Tongue (tissue), 2 donors: Measurements from ENCODE around the gene NEURL3. TPM values are rescaled to one million over a fixed set of nuclear protein-coding genes. Genes with fewer than 3 reads are reported as not detected.

Source experiments
- DNase-seq: peaks from one replicate; pipeline ENCODE4 v3.0.0-alpha.2; 2015
- total RNA-seq: library from RNA; depleted of rRNA; stranded (reverse); fragments of >200 nt; gene quantifications from one replicate; pipeline ENCODE4 v1.2.3, GENCODE V29; 2014

Gene NEURL3
- total RNA-seq, 1 donor from 2014 or later = 2.7 TPM

DNA sequence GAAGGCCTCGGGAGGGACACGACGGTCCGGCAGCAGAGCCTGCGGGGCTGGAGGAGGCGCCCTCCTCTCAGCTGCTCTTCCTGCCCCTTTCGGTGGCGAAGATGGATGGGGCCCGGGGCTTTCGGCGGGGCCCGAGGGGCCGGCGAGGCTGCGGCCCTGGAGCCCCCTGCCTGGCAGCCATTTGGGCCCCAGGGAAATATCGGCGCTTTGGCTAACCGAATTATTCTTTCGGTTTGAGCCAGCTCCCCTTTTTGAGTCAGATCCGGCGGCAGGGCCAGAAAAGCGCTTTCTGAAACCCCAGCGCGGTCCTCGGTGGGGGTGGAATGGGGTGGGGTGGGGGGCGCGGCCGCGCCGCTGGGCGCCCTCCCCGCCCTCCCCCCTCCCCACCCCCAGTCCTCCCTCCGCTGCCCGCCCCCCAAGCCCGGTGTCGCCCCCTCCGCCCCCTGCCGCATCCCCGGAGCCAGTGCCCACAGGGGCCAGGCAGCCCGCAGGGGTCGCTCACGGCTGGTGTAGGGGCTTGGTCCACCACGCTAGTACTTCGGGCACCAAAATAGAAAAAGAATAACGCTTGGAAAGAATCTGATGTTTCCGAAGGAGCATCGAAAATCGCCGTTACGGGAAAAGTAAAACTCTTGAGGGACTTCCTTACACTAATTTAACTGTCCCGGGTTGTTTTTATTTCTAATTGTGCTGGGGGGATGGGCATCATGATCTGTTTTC, 22.3 kb upstream of the NEURL3 start:
- peak; percentile 64 for DNase-seq

DNA sequence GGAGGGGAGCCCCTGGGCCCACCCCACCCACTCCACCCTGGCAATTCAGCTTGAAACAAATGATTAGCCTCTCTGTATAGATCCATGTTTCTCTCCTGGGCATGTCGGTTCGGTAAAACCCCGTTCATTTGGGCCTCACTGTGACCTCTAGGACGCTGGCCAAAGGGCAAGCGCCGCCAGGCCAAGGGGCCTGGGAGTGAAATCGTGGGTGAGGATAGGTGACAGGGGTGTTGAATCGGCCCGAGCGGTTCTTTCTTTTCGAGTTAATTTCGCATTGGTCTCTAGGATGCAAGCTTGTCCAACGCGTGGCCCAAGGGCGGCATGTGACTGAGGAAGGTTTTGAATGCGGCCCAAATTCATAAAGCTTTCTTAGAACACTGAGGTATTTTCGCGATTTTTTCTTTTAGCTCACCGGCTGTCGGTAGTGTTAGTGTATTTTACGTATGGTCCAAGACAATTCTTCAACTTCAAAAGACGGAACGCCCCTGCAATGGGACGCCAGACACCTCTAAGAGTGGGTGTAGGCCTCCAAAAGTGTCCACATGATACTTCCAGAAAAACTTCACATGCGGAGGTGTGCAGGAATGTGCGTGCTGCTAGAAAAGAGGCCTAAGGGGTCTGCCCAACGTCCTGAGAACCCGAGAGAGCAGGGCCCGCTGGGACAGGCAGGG, 21.6 kb upstream of the NEURL3 start:
- no peak for DNase-seq

DNA sequence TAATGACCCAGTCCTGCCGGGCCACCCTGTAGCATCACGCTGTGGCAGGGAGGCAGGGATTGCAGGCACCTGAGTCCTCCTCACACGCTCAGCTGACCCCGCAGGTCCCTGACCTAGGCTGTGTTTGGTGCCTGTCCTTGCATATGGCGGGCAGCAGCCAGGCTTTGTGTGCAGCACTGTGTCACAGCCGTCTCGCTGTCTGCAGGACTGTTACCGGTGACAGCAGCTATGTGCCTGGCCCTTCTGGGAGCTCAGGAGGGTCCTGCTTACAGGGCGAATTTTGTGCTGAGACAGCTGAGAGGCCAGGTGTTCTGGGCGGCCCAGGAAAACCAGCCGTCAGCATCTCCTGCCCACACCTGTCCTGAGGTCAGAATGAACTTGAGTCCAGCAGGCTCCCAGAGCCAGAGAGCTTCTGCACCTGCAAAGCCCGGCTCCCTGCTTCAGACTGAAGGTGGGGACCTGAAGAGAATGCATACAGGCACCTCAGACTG, 21.0 kb upstream of the NEURL3 start:
- DNase-seq = no peak

DNA sequence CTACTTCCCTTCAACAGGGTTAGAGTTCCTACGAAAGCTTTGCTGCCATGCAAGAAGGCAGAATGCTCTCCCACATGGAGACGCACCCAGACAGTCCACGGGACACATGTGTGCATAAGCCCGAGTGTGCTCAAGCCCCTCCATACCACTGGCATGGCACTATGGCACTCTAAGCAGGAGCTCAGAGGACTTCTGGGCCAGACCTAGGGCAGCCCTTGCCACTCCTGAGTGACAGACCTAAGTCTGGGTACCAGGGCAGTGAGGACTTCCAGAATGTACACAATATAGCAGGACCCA, 20.0 kb upstream of the NEURL3 start:
- DNase-seq = no peak

- no peak for DNase-seq
Measured at GRCh38 chr2:96524482-96525210, 19.5 kb upstream of the NEURL3 start.

DNA sequence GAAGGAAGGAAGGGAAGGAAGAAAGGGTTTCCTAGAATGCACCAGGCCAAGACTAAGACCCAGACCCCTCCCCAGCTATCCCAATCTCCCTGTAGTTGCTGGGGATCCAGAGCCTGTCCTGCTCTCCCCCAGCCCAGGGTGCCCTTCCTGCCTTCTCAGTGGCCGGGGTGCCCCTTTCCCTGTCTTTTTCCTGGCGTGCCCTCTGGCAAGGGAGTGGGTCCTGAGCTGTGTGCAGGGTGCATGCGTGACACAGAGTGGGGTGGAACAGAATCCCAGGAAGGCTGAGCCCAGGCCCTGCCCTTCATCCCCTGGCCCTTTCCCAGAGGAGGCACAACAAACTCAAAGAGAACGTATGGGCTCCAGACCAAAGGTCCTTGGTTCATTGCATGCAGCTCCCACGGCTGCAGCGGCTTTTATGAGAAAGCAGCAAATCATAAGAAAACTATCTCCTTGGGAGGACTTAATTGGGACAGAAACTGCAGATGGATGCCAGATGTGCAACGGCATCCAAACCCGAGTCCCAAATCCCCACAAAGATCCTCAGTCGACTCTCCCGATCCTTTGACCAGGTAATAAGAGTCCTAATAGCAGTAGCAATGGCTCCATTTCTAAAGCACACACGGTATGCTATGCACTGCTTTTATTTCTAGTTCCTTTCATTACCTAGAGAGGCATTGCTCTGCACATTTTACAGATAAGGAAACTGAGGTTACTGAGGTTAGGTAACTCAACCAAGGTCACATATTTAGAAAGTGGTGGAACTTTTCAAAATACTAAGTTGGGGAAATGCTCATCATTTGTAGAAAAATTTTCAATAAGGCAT, 18.7 kb upstream of the NEURL3 start:
- peak; percentile 31 for DNase-seq

GRCh38 chr2:96522304-96523203, 17.4 kb upstream of the NEURL3 start:
- DNase-seq = no peak

DNA sequence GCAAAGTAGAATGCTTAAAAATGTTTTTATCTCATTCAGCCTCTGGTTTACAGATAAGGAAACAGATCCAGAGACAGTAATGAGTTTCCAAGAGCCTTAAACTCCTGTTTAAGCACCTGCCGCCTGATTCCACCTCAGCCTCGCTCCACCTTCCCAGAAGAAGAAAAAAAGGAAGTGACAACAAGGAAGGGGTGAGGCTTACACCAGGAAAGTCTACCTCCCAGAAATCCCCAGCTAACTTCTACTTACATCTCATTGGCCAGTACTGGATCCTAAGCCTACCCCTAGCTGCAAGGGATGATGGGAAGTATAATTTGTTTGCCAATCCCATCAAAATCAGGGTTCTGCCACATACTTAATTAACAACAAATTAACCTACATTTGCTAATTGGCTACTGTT, 16.1 kb upstream of the NEURL3 start:
- DNase-seq = no peak

- DNase-seq = no peak
Measured at GRCh38 chr2:96520697-96521096, 15.5 kb upstream of the NEURL3 start.

DNA sequence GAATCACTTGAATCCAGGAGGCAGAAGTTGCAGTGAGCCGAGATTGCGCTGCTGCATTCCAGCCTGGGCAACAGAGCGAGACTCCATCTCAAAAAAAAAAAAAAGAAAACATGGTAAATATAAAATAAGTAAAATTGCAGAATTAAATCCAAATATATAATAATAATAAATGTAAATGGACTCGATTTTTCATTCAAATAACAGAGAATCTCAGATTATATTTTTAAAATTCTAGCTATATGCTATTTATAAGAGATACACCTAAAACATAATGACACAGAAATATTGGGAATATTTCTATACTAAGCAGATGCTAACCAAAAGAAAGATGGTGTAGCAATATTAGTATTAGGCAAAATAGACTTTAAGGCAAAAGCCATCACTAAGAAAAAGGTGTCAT, 15.1 kb upstream of the NEURL3 start:
- no peak for DNase-seq

DNA sequence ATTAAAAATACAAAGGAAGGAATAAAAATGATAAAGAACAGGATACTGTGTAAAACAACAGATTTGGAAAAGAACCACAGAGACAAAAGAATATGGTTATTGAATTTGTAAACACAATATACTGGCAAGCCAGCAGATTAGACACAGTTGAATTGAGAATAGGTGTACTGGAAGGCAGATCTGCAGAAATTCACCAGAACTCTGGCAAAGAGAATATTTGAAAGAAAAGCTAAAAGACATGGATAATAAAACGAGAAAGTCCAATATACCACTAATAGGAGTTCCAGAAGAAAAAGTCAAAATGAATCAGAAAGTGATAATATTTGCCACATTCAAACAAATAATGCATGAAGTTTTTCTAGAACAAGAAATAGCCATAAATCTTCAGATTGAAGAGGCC, 11.9 kb upstream of the NEURL3 start:
- DNase-seq = no peak

- no peak for DNase-seq
Measured at GRCh38 chr2:96514521-96514920, 9.4 kb upstream of the NEURL3 start.

DNA sequence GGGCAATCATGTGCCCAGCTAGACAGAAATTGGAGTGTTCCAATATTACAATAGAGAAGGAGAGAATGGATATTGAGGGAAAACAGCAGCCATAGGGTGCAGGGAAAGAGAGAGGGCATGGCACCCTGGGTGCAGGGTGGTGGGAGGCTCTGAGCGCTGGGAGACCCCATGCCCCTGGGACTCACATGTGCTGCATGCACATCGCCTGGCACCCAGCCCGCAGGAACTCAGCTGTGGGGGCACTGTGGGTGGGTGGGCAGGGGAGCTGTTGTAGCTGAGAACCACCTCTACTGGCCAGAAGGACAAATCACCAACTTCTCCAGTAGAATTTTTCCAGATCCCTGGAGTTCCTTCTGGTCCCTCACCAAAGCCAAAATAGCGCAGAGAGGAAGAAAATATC, 7.2 kb upstream of the NEURL3 start:
- no peak for DNase-seq

DNA sequence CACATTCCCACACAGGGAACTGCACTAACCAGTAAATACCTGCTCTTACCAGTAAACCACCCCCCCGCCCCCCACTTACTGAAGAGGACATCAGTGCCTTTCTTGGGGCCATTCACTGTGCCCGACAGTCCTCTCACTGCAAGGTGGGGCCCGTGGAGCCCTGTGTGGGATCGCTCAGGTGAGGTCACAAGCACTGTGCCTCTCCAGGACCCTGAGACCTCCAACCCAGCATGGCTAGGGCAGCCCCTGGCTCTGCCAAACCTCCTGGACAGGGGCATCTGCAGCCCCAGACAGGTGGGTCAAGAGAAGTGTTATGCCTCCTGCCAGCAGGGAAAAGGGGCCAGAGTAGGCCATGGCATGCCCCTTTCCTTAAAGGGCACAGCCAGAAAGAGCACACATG, 6.7 kb upstream of the NEURL3 start:
- no peak for DNase-seq

DNA sequence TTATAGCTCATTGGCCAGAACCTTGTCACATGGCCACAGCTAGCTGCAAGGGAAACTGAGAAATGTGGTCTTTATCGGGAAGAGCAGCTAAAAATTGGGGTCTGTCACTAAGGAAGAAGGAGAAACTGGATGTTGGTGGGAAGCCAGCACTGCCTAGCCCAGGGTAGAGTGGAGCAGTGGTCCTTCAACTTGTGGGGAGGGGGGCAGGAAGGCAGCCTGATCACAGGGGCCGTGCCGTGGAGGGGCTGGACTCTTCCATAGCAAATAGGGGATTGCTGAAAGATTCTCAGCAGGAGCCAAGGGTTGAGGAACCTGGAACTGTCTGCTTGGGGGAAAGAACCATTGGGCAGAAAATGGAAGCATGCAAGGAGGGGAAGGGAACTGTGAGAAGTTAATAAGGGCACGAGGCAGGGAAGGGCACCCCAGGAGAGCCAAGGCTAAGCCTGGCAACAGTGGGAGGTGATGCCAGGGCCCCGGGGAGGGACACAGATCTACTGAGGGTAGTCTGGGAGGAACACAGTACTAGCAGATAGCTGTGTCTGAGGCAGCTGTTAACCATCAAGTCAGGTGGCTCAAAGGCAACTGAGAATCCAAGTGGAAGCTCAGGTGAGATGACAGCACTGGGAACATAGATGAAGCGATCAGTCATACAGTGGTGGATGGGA, 5.9 kb upstream of the NEURL3 start:
- DNase-seq = no peak

DNA sequence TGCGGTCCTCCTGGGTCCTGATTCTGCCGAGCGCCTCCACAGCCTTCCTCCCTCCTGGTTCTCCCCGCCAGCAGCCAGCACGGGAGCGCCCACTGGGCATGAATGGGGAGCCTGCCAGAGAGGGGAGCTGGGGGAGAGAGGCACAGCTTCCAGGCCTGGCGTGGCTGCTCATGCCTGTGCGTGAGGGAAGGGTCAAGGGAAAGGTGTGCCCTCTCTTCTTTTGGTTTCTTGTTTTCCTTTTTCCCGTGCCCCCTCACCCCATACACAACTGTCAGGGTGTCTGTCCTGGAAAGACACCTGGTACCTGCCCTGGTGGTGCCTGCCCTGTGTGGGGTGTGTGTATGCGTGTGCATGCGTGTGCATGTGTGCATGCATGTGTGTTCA, 4.7 kb upstream of the NEURL3 start:
- no peak for DNase-seq

- peak; percentile 90 for DNase-seq
Measured at GRCh38 chr2:96509114-96509846, 4.1 kb upstream of the NEURL3 start.

GRCh38 chr2:96508521-96509113, 3.5 kb upstream of the NEURL3 start:
- DNase-seq = no peak

GRCh38 chr2:96507957-96508520, 2.9 kb upstream of the NEURL3 start:
- DNase-seq = peak; percentile 74

DNA sequence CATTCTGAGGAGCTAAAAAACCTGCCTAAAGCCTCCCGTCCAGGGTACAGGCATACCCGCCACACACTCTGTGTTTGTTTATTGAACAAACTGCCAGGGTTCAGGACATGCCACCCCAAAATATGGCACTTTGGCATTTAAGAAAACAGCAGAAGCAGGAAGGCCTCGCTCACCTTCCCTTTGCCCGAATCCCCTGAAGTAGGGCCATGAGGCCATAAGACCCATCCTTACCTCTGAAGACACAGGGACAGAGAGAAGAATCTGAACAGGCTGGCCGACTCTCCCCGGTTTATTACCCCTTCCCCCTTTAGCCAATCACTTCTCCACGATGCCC, 1.7 kb upstream of the NEURL3 start:
- no peak for DNase-seq
